CD4-positive, alpha-beta T cell treated with Interleukin-15 for 1 hour (primary cell): ENCODE data around the gene TM6SF1.
A peak's percentile ranks its signal among the peaks of the same experiment; 100 is the strongest.
"Not testable (repeated sequence)": the region's sequence is repeated elsewhere in the genome, so short reads cannot be mapped to it uniquely, and the experiment has no call there.

Experiments used
- DNase-seq: peaks from one replicate; pipeline ENCODE4 v3.0.0-alpha.2; 2020

TM6SF1 gene

DNA sequence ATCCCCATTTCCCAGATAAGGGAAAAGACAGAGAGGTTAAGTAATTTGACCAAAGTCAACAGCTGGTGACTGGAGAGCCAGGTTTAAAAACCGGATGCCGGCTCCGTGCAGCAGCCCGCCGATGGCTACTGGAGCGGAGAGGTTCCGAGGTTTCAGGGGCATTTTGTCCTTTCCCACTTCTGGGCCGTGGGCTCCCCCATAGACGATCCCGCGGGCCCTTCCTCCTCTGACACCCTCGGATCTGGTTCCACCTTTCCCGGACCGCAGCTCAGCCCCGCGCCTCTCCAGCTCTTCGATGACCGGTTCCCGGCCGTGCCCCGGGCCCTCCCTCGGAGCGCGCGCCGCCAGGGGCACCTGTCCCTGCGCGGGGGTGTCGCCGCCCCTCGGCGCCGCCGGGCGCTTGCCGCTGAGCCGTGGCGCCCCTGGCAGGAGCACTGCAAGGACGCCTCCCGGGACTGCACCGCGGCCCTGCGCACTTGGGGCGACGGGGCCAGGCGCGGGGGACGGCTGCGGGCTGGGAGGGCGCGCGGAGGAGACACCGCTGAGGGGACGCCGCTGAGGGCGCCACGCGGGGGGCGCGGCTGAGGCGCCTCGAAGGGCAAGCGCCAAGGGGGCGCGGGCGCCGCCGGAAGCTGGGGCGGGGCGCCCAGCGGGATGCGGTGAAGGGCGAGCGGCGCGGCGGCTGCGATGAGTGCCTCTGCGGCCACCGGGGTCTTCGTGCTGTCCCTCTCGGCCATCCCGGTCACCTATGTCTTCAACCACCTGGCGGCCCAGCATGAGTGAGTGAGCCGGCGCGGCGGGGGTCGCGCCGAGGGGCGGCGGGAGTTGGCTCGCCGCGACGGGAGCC is at the start of gene TM6SF1:
TSS of gene TM6SF1 (plus strand) at position 652 of the 847 bp plus-strand sequence. CDS start at position 688, 36 bp downstream.
- no peak for DNase-seq

GRCh38 chr15:83057696-83058376 is 49.6 kb upstream of the TM6SF1 start:
- no peak for DNase-seq

DNA sequence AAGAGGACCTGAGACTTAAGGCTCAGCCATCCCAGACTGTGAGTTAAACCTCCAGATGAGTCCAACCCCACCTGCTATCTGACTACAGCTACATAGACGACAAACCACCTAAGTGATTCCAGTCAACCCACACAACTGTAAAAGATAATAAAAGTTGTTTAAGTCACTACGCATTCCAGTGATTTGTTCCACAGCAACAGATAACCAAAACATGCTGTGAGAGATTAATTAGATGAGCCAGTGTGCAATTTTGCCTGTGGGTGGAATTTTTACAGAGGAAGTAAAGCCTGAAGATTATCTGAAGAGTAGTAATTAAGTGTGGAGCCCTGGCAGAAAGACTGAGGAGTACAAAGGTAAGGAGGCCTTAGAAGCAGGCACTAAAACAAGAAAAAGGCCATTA is 45.8 kb upstream of the TM6SF1 start:
- no peak for DNase-seq

- DNase-seq = no peak
Observed at GRCh38 chr15:83062768-83063180, 44.7 kb upstream of the TM6SF1 start.

GRCh38 chr15:83063551-83063950 is 43.9 kb upstream of the TM6SF1 start:
- DNase-seq = no peak

- no peak for DNase-seq
Observed at GRCh38 chr15:83064859-83065258, 42.6 kb upstream of the TM6SF1 start.

- DNase-seq = no peak
Observed at GRCh38 chr15:83065431-83065830, 42.0 kb upstream of the TM6SF1 start.

DNA sequence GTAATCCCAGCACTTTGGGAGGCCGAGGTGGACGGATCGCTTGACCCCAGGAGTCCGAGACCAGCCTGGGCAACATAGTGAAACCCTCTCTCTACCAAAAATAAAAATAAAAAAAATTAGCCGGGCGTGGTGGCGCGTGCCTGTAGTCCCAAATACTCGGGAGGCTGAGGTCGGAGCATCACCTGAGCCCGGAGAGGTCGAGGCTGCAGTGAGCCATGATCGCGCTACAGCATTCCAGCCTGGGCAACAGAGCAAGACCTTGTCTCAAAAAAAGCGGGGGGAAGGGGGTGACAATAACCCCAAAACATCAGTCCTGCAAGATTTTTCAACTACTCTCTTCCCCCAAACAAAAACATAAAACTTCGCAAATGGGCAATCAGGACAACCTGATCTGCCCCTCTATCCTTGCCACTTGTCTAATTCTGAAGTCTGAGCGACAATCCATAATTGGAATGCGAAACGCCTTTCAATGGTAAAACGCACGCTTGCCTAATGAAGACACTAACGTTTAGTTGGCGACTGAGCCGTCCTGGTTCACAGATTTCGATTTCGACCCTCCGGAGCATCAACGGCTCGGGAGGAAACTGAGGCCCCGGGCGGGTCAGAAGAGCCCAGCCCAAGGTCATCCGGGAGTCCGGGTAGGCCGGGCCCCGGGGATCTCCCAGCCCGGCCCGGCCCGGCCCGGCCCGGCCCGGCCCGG is 41.3 kb upstream of the TM6SF1 start:
- no peak for DNase-seq

DNA sequence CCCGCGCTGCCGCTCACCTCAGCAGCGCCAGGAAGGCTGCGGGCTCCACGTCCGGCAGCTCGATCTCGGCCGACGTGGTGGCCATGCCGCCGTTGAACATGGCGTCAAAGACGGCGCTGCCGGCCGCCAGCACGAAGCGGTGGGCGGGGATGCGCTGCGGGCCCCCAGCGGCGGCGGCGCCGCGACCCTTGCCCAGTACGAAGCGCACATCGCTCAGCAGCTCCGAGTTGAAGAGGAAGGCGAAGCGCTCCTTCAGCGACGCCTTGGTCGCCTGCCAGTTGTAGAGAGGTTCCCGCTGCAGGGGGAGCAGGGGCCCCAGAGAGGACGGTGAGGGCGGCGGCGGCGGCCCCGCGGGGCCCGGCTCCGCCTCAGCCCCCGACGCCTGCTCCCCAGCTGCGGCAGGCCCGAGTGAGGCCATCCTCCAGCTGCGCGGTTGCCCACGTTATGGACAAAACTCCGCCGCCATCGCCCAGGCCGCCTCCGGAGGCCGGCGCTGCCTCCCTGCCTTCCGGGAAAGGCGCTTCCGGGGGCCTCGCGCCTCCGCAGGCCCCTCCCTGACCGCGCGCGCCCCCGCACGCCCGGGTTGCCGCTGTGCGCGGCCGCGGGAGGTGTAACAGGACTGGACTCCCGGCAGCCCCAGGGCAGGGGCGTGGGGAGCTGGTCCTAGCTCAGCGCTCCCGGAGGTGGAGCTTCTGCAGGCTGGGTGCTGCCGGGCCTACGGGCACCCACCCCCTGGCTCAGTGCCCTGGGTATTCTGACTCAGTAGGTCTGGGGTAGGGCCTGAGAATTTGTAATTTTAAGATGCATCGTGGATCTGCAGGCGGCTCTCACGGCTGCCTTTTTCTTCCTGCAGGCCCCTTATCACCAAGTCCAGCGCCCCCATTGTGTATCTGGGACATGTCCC is 40.5 kb upstream of the TM6SF1 start, which contains the start of gene BTBD1:
TSS of gene BTBD1 (minus strand) at position 519 of the 904 bp plus-strand sequence. CDS start at position 418, 101 bp downstream.
- DNase-seq = peak; percentile 82

- DNase-seq = no peak
Observed at GRCh38 chr15:83067638-83067962, 39.8 kb upstream of the TM6SF1 start.

DNA sequence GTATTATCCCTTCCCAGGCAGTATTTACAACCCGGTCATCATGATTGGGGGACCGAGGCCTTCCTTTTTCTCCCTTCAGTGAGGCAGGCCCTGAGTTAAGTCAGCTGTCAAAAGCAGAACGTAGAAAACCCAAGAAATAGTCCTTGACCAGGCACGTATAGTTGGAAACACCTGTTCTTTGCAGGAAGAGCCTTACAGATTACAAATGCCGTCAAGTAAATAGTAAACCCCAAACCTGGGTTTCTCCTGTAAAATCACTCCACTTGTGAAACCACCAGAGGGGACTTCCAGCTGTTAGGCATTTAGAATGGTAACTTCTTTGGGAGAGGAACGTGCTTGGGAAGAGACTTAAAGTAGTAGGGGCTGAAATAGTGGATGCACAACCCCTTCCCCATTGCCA is 39.4 kb upstream of the TM6SF1 start:
- DNase-seq = no peak

DNA sequence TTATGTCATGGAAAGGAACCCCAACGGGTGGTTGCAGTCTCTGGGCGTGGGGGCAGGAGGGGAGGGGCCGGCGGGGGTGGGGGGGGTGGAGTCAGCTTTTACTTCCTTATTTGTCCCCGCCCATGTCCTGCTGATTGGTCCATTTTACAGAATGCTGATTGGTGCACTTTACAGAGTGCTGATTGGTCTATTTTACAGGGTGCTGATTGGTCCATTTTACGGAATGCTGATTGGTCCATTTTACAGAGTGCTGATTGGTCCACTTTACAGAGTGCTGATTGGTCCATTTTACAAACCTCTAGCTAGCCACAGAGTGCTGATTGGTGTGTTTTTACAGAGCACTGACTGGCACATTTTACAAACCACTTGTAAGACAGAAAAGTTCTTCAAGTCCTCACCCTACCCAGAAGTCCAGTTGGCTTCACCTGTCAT is 38.2 kb upstream of the TM6SF1 start:
- peak; percentile 62 for DNase-seq

GRCh38 chr15:83077491-83078230 is 29.8 kb upstream of the TM6SF1 start:
- no peak for DNase-seq

DNA sequence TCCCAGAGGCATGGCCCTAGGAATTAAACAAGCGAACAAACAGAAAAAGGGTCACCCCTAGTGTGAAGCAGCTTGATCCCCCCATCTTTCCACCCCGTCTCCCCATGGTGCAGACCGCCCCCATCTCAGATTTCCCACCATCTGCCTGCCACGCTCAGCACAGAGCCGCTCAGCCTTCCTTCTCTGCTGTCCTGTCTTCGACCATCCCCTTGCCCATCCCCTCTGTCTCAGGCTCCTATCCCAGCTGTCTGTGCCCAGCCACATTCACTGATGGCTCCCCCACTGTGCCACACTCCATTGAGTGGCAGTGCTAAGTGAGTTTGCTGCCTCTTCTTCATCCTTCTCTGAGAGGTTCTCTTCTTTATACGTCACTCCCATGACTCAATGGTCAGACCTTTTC is 28.7 kb upstream of the TM6SF1 start:
- no peak for DNase-seq

DNA sequence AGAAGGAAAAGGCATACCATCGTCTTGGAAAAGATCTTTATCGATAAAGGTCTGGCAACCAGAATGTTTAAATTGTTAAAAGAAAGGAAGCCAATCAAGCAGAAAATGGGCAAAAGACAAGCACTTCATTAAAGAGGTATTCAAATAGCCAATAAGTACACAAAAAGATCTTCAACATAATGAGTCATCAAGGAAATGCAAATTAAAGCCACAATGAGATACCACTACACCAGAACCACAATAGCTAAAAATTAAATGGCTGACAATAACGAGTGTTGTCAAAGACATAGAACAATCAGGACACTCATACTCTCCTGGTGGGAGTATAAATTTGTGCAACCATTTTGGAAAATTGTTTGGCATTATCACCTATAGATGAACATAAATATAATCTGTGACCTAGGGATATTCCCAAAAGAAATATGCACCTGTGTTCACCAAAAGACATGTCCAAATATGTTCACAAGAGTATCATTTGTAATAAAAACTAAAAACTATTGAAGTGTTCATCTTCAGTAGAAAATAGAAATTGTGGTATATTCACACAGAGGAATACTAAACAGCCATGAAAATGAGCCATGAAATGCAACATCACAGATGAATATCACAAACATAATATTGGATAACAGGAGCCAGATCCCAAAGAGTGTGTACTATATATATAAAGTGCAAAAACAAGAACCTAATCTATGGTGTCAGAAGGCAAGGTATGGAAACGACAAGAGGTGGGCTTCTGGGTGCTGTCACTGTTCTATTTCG is 26.0 kb upstream of the TM6SF1 start:
- DNase-seq = no peak

- no peak for DNase-seq
Observed at GRCh38 chr15:83082730-83083386, 24.6 kb upstream of the TM6SF1 start.

GRCh38 chr15:83085461-83085860 is 22.0 kb upstream of the TM6SF1 start:
- not testable (repeated sequence) for DNase-seq

- not testable (repeated sequence) for DNase-seq
Observed at GRCh38 chr15:83085864-83086552, 21.4 kb upstream of the TM6SF1 start.

DNA sequence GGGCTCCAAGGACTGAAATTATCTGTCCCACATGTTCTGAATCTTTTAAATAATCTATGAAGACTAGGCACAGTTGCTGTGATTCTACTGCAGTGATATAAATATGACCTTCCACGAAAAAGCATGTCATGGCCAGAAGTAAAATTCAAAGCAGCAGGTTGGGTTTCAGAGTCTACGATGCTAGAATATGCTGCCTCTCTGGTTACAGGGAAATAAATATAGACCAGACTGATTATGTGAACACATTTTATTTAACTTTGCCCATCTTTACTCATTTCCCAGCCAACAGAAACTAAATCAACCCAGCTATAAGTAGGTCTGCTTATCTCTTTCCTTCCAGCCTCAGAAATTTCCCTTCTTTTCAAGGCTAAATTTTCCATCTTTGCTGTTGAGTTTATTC is 19.9 kb upstream of the TM6SF1 start:
- DNase-seq = no peak

DNA sequence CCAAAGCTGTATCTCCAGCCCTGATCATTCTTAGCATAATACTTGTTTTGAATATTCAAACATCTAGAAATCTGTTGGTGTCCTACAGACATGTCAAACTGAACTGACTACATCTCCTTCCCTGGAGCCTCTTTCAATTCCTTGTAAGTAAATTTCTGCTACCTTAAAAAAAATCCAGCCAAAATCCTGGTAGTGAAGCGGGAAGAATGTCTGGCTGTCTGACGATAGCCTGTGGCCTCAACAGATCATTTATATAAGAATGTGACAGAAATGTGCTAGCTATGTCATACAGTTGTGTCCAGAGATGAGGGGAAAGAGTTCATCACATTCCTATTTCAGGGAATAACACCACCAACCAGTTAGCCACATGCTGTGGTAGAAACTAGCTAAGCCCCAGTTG is 18.6 kb upstream of the TM6SF1 start:
- DNase-seq = no peak
